Hepatocyte (in vitro differentiated cells): ENCODE results near the gene RALGAPA2. TPM values are rescaled to one million over a fixed set of nuclear protein-coding genes. Genes with fewer than 3 reads are reported as not detected.

Experiments used
- DNase-seq: peaks from one replicate; pipeline ENCODE4 v3.0.0-alpha.2; 2016; ENCODE audit warnings: low spot score
- H2AFZ ChIP-seq: fragments of 200-600 bp; sonication (generic); 2 replicates; pipeline ENCODE4 v1.6.0; 2016; ENCODE audit warnings: antibody characterized with exemption, mild to moderate bottlenecking
- H3K27ac ChIP-seq: fragments of 200-600 bp; sonication (generic); 2 replicates; pipeline ENCODE4 v1.5.1; 2016; ENCODE audit warnings: mild to moderate bottlenecking
- H3K27me3 ChIP-seq: fragments of 200-600 bp; sonication (generic); 2 replicates; pipeline ENCODE4 v1.6.1; 2016
- H3K36me3 ChIP-seq: fragments of 200-600 bp; sonication (generic); replicated peaks from 2 replicates; pipeline ENCODE4 v1.5.1; 2016; ENCODE audit warnings: low read depth; ENCODE audit not compliant: insufficient read depth
- H3K4me1 ChIP-seq: fragments of 200-600 bp; sonication (generic); 2 replicates; pipeline ENCODE4 v1.5.1; 2016; ENCODE audit warnings: mild to moderate bottlenecking, moderate library complexity; ENCODE audit not compliant: insufficient read depth
- H3K4me2 ChIP-seq: fragments of 200-600 bp; sonication (generic); 2 replicates; pipeline ENCODE4 v1.6.0; 2016
- H3K4me3 ChIP-seq: fragments of 200-600 bp; sonication (generic); 2 replicates; pipeline ENCODE4 v1.5.1; 2016; ENCODE audit warnings: mild to moderate bottlenecking
- H3K79me2 ChIP-seq: fragments of 200-600 bp; sonication (generic); 2 replicates; pipeline ENCODE4 v1.6.0; 2017; ENCODE audit warnings: mild to moderate bottlenecking
- H3K9me2 ChIP-seq: fragments of 200-600 bp; sonication (generic); replicated peaks from 2 replicates; pipeline ENCODE4 v1.6.0; 2017; ENCODE audit warnings: mild to moderate bottlenecking; ENCODE audit not compliant: insufficient read depth
- H3K9me3 ChIP-seq: fragments of 200-600 bp; sonication (generic); 2 replicates; pipeline ENCODE4 v1.5.1; 2016; ENCODE audit warnings: low read depth, mild to moderate bottlenecking
- H4K20me1 ChIP-seq: fragments of 200-600 bp; sonication (generic); 2 replicates; pipeline ENCODE4 v1.6.0; 2016; ENCODE audit warnings: mild to moderate bottlenecking; ENCODE audit not compliant: insufficient read depth, poor library complexity, severe bottlenecking
- EZH2 ChIP-seq: fragments of 200-600 bp; sonication (generic); IDR thresholded peaks from 2 replicates; pipeline ENCODE4 v1.6.1; 2016; ENCODE audit warnings: antibody characterized with exemption, mild to moderate bottlenecking, borderline replicate concordance
- EZH2phosphoT487 ChIP-seq: fragments of 200-600 bp; sonication (generic); IDR thresholded peaks from one replicate; pipeline ENCODE4 v1.6.1; 2018; ENCODE audit warnings: antibody characterized with exemption, mild to moderate bottlenecking, low read depth, moderate library complexity; ENCODE audit not compliant: unreplicated experiment, severe bottlenecking
- WGBS: methylation state at CpG from one replicate; pipeline ENCODE4 v1.1.6; 2016; ENCODE audit warnings: low lambda C conversion rate; ENCODE audit errors: missing lambda C conversion rate; 5-methylcytosine and 5-hydroxymethylcytosine counted together
- polyA plus RNA-seq: library from polyadenylated mRNA; unstranded; fragments of >200 nt; fragmentation: Nextera tagmentation; extraction: Ambion mirVana; gene quantifications from 2 replicates; pipeline ENCODE4 v1.2.1, GENCODE V29; 2016
- total RNA-seq: library from RNA; depleted of rRNA; stranded (reverse); fragments of >200 nt; gene quantifications from 2 replicates; pipeline ENCODE4 v1.2.3, GENCODE V29; 2014
- TF ChIP-seq, protein P1 (sequence below): fragments of 200-600 bp; sonication (generic); IDR thresholded peaks from 2 replicates; pipeline ENCODE4 v1.5.1; 2016; ENCODE audit warnings: antibody characterized with exemption, mild to moderate bottlenecking; ENCODE audit not compliant: poor library complexity

Gene RALGAPA2
- total and polyA plus RNA-seq, 2 experiments from 2014 or later: 16.8 to 35.3 TPM

DNA sequence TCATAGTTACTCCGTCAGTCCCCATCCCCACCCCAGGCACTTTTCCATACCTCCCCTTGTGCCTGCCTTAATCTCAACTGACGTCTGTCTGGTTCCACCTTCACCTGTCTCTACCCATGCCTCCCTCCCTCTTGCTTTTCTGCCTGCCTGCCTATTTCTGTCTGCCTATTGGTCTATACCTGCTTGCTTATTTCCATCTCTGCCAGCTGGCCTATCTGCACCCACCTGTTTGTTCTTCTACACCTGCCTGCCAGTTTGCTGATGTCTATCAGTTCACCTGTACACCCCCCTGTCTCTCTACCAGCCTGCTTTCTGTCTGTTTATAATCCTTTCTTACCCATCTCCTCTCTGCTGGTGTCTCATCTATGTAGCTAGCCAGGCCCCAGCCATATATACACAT lies 87.5 kb downstream of the RALGAPA2 start:
- no peaks in the 10 kb centered on the region for H4K20me1 ChIP-seq
- H3K4me3 ChIP-seq: no peak overlapping the region
- no peaks in the 10 kb centered on the region for H3K9me2 ChIP-seq
- H3K27ac ChIP-seq: no peak overlapping the region
- no peaks in the 10 kb centered on the region for H3K36me3 ChIP-seq
- DNase-seq: no peak
- WGBS: 85% methylated on average over 2 of the region's 2 CpGs
- H3K4me1 ChIP-seq: no peaks in the 10 kb centered on the region
- TF ChIP-seq, protein P1, sequence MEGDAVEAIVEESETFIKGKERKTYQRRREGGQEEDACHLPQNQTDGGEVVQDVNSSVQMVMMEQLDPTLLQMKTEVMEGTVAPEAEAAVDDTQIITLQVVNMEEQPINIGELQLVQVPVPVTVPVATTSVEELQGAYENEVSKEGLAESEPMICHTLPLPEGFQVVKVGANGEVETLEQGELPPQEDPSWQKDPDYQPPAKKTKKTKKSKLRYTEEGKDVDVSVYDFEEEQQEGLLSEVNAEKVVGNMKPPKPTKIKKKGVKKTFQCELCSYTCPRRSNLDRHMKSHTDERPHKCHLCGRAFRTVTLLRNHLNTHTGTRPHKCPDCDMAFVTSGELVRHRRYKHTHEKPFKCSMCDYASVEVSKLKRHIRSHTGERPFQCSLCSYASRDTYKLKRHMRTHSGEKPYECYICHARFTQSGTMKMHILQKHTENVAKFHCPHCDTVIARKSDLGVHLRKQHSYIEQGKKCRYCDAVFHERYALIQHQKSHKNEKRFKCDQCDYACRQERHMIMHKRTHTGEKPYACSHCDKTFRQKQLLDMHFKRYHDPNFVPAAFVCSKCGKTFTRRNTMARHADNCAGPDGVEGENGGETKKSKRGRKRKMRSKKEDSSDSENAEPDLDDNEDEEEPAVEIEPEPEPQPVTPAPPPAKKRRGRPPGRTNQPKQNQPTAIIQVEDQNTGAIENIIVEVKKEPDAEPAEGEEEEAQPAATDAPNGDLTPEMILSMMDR: no peak
- TF ChIP-seq EZH2phosphoT487 (no peak), EZH2 (no peak)
- no peaks in the 10 kb centered on the region for H3K9me3 ChIP-seq
- H3K79me2 ChIP-seq: no peaks in the 10 kb centered on the region
- H3K27me3 ChIP-seq: no peaks in the 10 kb centered on the region
- H2AFZ ChIP-seq: no peak overlapping the region
- H3K4me2 ChIP-seq: no peak overlapping the region

DNA sequence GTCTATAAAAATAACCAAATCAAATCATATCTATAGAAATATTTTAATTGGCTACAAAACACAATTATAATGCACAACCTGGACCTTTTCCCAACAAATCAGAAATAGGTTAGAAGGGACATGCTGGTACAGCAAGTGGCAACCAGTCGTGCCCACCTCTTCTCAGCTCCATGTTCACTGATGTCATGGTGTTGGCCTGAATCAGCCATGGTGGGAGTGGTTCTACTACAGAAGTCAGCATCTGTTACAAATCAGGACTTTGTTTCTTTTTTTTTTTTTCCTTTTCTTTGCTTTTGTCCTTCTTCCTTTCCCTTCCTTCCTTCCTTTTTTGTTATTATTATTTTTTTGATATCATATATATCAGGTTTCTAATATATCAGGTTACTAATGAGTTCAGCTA lies 91.2 kb downstream of the RALGAPA2 start:
- TF ChIP-seq, protein P1: no peak
- TF ChIP-seq EZH2 (no peak), EZH2phosphoT487 (no peak)
- H3K79me2 ChIP-seq: no peaks in the 10 kb centered on the region
- H3K27ac ChIP-seq: no peak overlapping the region
- DNase-seq: no peak
- no peaks in the 10 kb centered on the region for H4K20me1 ChIP-seq
- no peaks in the 10 kb centered on the region for H3K4me1 ChIP-seq
- no peak overlapping the region for H3K4me3 ChIP-seq
- WGBS: 93% methylated on average over 1 of the region's 1 CpG
- H3K27me3 ChIP-seq: no peaks in the 10 kb centered on the region
- H3K9me2 ChIP-seq: no peaks in the 10 kb centered on the region
- no peak overlapping the region for H3K4me2 ChIP-seq
- no peaks in the 10 kb centered on the region for H3K36me3 ChIP-seq
- H3K9me3 ChIP-seq: no peaks in the 10 kb centered on the region
- no peak overlapping the region for H2AFZ ChIP-seq

DNA sequence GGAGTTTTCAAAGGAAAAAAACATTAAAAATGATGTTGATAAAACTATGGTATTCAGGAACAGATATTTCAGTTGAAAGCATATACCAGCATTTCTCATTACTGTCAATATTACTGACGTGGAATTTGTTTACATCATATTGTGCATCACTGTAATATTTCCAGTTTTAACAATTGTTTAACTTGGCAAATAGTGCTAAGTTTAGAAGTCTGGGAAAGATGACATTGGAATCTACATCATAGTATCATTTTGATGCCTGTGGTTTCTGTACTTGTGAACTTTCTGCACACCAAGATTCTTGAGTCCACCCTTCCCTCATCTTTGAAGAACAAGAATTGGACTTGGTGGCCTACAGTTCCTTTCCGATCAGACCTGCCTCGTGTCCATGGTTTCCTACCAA lies 98.1 kb downstream of the RALGAPA2 start:
- H3K27ac ChIP-seq: no peak overlapping the region
- H3K4me2 ChIP-seq: no peak overlapping the region
- H3K36me3 ChIP-seq: no peaks in the 10 kb centered on the region
- no peak for DNase-seq
- H3K4me1 ChIP-seq: peaks cover 4% of the 10 kb centered on the region
- H3K9me2 ChIP-seq: no peaks in the 10 kb centered on the region
- H3K79me2 ChIP-seq: no peaks in the 10 kb centered on the region
- 99% methylated on average over 3 of the region's 3 CpGs for WGBS
- TF ChIP-seq EZH2: no peak
- no peak for TF ChIP-seq EZH2phosphoT487
- TF ChIP-seq, protein P1: no peak
- H2AFZ ChIP-seq: no peak overlapping the region
- no peak overlapping the region for H3K4me3 ChIP-seq
- H3K9me3 ChIP-seq: no peaks in the 10 kb centered on the region
- no peaks in the 10 kb centered on the region for H3K27me3 ChIP-seq
- H4K20me1 ChIP-seq: no peaks in the 10 kb centered on the region

DNA sequence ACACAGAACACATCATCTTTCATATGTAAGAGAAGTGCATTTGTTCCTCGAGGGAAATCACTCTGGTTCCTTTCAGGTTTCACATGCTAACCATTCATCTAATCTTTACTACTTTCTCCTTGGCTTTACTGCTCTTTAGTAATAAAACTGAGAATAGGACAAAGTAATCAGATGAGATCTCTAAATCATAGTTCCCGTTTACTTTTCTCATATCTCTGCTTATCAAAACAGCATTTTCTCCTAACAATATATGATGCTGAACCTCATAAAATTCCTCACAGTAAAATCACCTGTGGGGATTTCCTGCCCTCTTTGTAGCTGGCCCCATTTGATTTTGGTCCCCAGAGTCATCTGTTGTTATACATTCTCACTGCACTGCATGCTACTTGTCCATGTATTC lies 100.2 kb downstream of the RALGAPA2 start:
- no peak for DNase-seq
- Histone ChIP-seq H3K36me3 (no peaks in the 10 kb centered on the region), H3K4me2 (no peak overlapping the region), H3K79me2 (no peaks in the 10 kb centered on the region), H3K4me1 (peaks cover 4% of the 10 kb centered on the region), H4K20me1 (no peaks in the 10 kb centered on the region), H3K27me3 (no peaks in the 10 kb centered on the region), H3K9me3 (no peaks in the 10 kb centered on the region), H2AFZ (no peak overlapping the region), H3K9me2 (no peaks in the 10 kb centered on the region), H3K27ac (no peak overlapping the region), H3K4me3 (no peak overlapping the region)
- TF ChIP-seq EZH2phosphoT487 (no peak), EZH2 (no peak)
- TF ChIP-seq, protein P1: no peak
- 36% methylated on average over 2 of the region's 2 CpGs for WGBS
